H9 (cell line): ENCODE data around the gene ACSM2B. TPM values are rescaled to one million over a fixed set of nuclear protein-coding genes. Genes with fewer than 3 reads are reported as not detected.

Experiments used
- DNase-seq: peaks from one replicate; pipeline ENCODE4 v3.0.0-alpha.2; 2017
- H2AFZ ChIP-seq: one replicate; pipeline ENCODE4 v1.6.1; 2013; ENCODE audit warnings: mild to moderate bottlenecking, low read length, control low read depth, moderate library complexity
- H2AK5ac ChIP-seq: 2 replicates; pipeline ENCODE4 v1.6.1; 2013; ENCODE audit warnings: low read length, control low read depth, mixed read lengths; ENCODE audit not compliant: insufficient read length
- H2BK120ac ChIP-seq: one replicate; pipeline ENCODE4 v1.6.1; 2013; ENCODE audit warnings: low read depth, mild to moderate bottlenecking, low read length, control low read depth, inconsistent platforms; ENCODE audit not compliant: poor library complexity, severe bottlenecking
- H2BK12ac ChIP-seq: 2 replicates; pipeline ENCODE4 v1.6.1; 2013; ENCODE audit warnings: low read length, control low read depth, mixed read lengths, low read depth; ENCODE audit not compliant: insufficient read length
- H2BK15ac ChIP-seq: 2 replicates; pipeline ENCODE4 v1.6.1; 2013; ENCODE audit warnings: low read depth, low read length, control low read depth
- H2BK20ac ChIP-seq: one replicate; pipeline ENCODE4 v1.6.1; 2013; ENCODE audit warnings: low read depth, mild to moderate bottlenecking, low read length, control low read depth, inconsistent platforms; ENCODE audit not compliant: poor library complexity, severe bottlenecking
- H2BK5ac ChIP-seq: 2 replicates; pipeline ENCODE4 v1.6.1; 2013; ENCODE audit warnings: low read length, control low read depth, mixed read lengths; ENCODE audit not compliant: insufficient read length
- H3K14ac ChIP-seq: 2 replicates; pipeline ENCODE4 v1.6.1; 2013; ENCODE audit warnings: low read length, control low read depth; ENCODE audit not compliant: insufficient read depth
- H3K18ac ChIP-seq: 2 replicates; pipeline ENCODE4 v1.6.1; 2013; ENCODE audit warnings: low read depth, mild to moderate bottlenecking, mixed read lengths, low read length, control low read depth; ENCODE audit not compliant: insufficient read length
- H3K23ac ChIP-seq: 2 replicates; pipeline ENCODE4 v1.6.1; 2013; ENCODE audit warnings: low read length, control low read depth, mixed read lengths, low read depth; ENCODE audit not compliant: insufficient read length
- H3K23me2 ChIP-seq: 2 replicates; pipeline ENCODE4 v1.6.1; 2013; ENCODE audit warnings: low read depth, mild to moderate bottlenecking, mixed read lengths, low read length, control low read depth; ENCODE audit not compliant: insufficient read length, poor library complexity, severe bottlenecking
- H3K27ac ChIP-seq: 2 replicates; pipeline ENCODE4 v1.5.1; 2013; ENCODE audit warnings: low read length, control low read depth, mixed read lengths, low read depth; ENCODE audit not compliant: insufficient read length
- H3K27me3 ChIP-seq: 2 replicates; pipeline ENCODE4 v1.6.1; 2013; ENCODE audit warnings: low read length, control low read depth, inconsistent platforms; ENCODE audit not compliant: insufficient read depth
- H3K4ac ChIP-seq: 2 replicates; pipeline ENCODE4 v1.6.1; 2013; ENCODE audit warnings: low read depth, mild to moderate bottlenecking, control low read depth, inconsistent platforms, low read length, moderate library complexity
- H3K4me1 ChIP-seq: 2 replicates; pipeline ENCODE4 v1.6.1; 2013; ENCODE audit warnings: low read length, control low read depth, inconsistent platforms; ENCODE audit not compliant: insufficient read depth
- H3K4me2 ChIP-seq: 2 replicates; pipeline ENCODE4 v1.6.1; 2013; ENCODE audit warnings: low read length, control low read depth, mixed read lengths; ENCODE audit not compliant: insufficient read length, insufficient read depth
- H3K56ac ChIP-seq: 2 replicates; pipeline ENCODE4 v1.6.1; 2013; ENCODE audit warnings: low read depth, mild to moderate bottlenecking, mixed read lengths, low read length, control low read depth; ENCODE audit not compliant: insufficient read length
- H3K79me1 ChIP-seq: 2 replicates; pipeline ENCODE4 v1.6.1; 2013; ENCODE audit warnings: low read depth, mild to moderate bottlenecking, moderate library complexity, low read length, control low read depth, inconsistent platforms; ENCODE audit not compliant: insufficient read depth, poor library complexity, severe bottlenecking
- H3K79me2 ChIP-seq: 2 replicates; pipeline ENCODE4 v1.6.1; 2013; ENCODE audit warnings: low read length, control low read depth, inconsistent platforms; ENCODE audit not compliant: insufficient read depth
- H3K9ac ChIP-seq: 2 replicates; pipeline ENCODE4 v1.6.1; 2013; ENCODE audit warnings: low read length, control low read depth, mixed read lengths; ENCODE audit not compliant: insufficient read length; ENCODE audit errors: extremely low read depth
- H3K9me3 ChIP-seq: one replicate; pipeline ENCODE4 v1.6.1; 2013; ENCODE audit warnings: low read depth, low read length, inconsistent platforms; ENCODE audit not compliant: control insufficient read depth
- H3T11ph ChIP-seq: one replicate; pipeline ENCODE4 v1.6.1; 2013; ENCODE audit warnings: mild to moderate bottlenecking, low read length, control low read depth, inconsistent platforms
- H4K20me1 ChIP-seq: one replicate; pipeline ENCODE4 v1.6.1; 2013; ENCODE audit not compliant: control insufficient read depth, insufficient read length, insufficient read depth
- H4K5ac ChIP-seq: 2 replicates; pipeline ENCODE4 v1.6.1; 2013; ENCODE audit warnings: low read depth, mild to moderate bottlenecking, mixed read lengths, low read length, control low read depth; ENCODE audit not compliant: insufficient read length
- H4K8ac ChIP-seq: replicated peaks from 2 replicates; pipeline ENCODE4 v1.6.1; 2013; ENCODE audit warnings: low read length, control low read depth, mixed read lengths, low read depth; ENCODE audit not compliant: insufficient read length
- H4K91ac ChIP-seq: 2 replicates; pipeline ENCODE4 v1.6.1; 2013; ENCODE audit warnings: low read depth, mild to moderate bottlenecking, moderate library complexity, mixed read lengths, low read length, control low read depth; ENCODE audit not compliant: insufficient read length
- H3K27ac Mint-ChIP-seq, 3 experiments: 2 replicates in 2 of 3; 3 replicates in 1 of 3; pipeline ENCODE4 v1.8.0; 2020 to 2021; ENCODE audit warnings: mixed read lengths in 3 of 3, mild to moderate bottlenecking in 1 of 3, moderate library complexity in 1 of 3
- H3K27me3 Mint-ChIP-seq: 2 replicates; pipeline ENCODE4 v1.8.0; 2021; ENCODE audit warnings: low read depth, mild to moderate bottlenecking, moderate library complexity, mixed read lengths
- H3K36me3 Mint-ChIP-seq, 3 experiments: 2 replicates in 2 of 3; 3 replicates in 1 of 3; pipeline ENCODE4 v1.8.0; 2020 to 2021; ENCODE audit warnings: low read depth in 3 of 3, mixed read lengths in 3 of 3; ENCODE audit not compliant: insufficient read depth in 1 of 3
- H3K4me1 Mint-ChIP-seq, 2 experiments: 2 replicates each; pipeline ENCODE4 v1.8.0; 2020; ENCODE audit warnings: mixed read lengths in 2 of 2
- H3K4me3 Mint-ChIP-seq, 2 experiments: 2 replicates in 1 of 2; 3 replicates in 1 of 2; pipeline ENCODE4 v1.8.0; 2020 to 2021; ENCODE audit warnings: mild to moderate bottlenecking in 2 of 2, mixed read lengths in 2 of 2, moderate library complexity in 1 of 2
- H3K9me3 Mint-ChIP-seq, 2 experiments: 2 replicates in 1 of 2; 3 replicates in 1 of 2; pipeline ENCODE4 v1.8.0; 2020; ENCODE audit warnings: mild to moderate bottlenecking in 2 of 2, mixed read lengths in 2 of 2, moderate library complexity in 1 of 2
- total RNA-seq: library from RNA; stranded (reverse); gene quantifications from 2 replicates; pipeline ENCODE4 v1.2.1, GENCODE V29; 2021
- TF ChIP-seq, protein P1 (sequence below): fragments of 200-600 bp; sonication (generic); conservative IDR thresholded peaks from 3 replicates; pipeline ENCODE4 v1.8.0; 2021; ENCODE audit warnings: antibody characterized with exemption, mild to moderate bottlenecking

Gene ACSM2B
- total RNA-seq, 1 experiment from 2014 or later: not detected

DNA sequence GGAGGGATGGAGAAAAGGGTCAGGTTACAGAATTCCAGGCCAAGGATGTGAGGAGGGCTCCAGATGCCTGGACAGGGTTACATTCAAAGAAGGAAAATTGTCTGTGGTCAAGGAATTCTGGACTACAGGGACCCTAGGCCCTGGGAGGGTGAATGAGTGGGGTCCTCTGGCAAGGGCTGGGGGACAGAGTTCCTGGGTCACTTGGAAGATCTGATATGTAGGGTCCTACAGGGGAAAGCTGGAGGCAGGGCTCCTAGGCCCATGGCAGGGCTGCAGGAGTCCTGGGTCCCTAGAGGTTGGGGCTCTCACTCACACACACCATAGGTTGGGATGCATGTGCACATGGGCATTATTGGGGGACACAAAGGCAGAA is 46.3 kb upstream of the ACSM2B start:
- Histone ChIP-seq H4K91ac (no peak overlapping the region), H2BK15ac (no peak overlapping the region), H3K27me3 (no peaks in the 10 kb centered on the region; the same call in 1 of the 2 replicates), H2BK120ac (no peak overlapping the region), H3K9me3 (no peaks in the 10 kb centered on the region), H3K4me2 (no peak overlapping the region), H3K56ac (no peak overlapping the region), H3K18ac (no peak overlapping the region), H2BK20ac (no peak overlapping the region), H2AK5ac (no peak overlapping the region), H2BK12ac (no peak overlapping the region), H3K23ac (no peak overlapping the region), H3K14ac (no peak overlapping the region), H4K5ac (no peak overlapping the region), H3K9ac (no peak overlapping the region), H4K20me1 (no peaks in the 10 kb centered on the region), H4K8ac (no peak overlapping the region), H3K4me1 (peaks cover 3% of the 10 kb centered on the region; the same call in 1 of the 2 replicates), H3K27ac (no peak overlapping the region), H2BK5ac (no peak overlapping the region), H3K79me2 (no peaks in the 10 kb centered on the region), H3K79me1 (no peaks in the 10 kb centered on the region), H3K23me2 (no peaks in the 10 kb centered on the region), H2AFZ (no peak overlapping the region), H3K4ac (no peak overlapping the region), H3T11ph (no peak overlapping the region)
- H3K9me3 Mint-ChIP-seq: no peaks in the 10 kb centered on the region
- H3K4me3 Mint-ChIP-seq: no peak overlapping the region
- H3K27me3 Mint-ChIP-seq: no peaks in the 10 kb centered on the region
- no peaks in the 10 kb centered on the region for H3K36me3 Mint-ChIP-seq
- TF ChIP-seq, protein P1, sequence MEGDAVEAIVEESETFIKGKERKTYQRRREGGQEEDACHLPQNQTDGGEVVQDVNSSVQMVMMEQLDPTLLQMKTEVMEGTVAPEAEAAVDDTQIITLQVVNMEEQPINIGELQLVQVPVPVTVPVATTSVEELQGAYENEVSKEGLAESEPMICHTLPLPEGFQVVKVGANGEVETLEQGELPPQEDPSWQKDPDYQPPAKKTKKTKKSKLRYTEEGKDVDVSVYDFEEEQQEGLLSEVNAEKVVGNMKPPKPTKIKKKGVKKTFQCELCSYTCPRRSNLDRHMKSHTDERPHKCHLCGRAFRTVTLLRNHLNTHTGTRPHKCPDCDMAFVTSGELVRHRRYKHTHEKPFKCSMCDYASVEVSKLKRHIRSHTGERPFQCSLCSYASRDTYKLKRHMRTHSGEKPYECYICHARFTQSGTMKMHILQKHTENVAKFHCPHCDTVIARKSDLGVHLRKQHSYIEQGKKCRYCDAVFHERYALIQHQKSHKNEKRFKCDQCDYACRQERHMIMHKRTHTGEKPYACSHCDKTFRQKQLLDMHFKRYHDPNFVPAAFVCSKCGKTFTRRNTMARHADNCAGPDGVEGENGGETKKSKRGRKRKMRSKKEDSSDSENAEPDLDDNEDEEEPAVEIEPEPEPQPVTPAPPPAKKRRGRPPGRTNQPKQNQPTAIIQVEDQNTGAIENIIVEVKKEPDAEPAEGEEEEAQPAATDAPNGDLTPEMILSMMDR: no peak
- H3K27ac Mint-ChIP-seq: no peak overlapping the region
- H3K4me1 Mint-ChIP-seq: peaks cover 20 to 24% of the 10 kb centered on the region in 2 experiments
- no peak for DNase-seq
